ENCODE measurements around the gene CFAP77.

The CFAP77 gene

GRCh38 chr9:132497731-132498130 lies 87.7 kb downstream of the CFAP77 start:
- no peak for DNase-seq

- DNase-seq = no peak
Observed at GRCh38 chr9:132498531-132499210, 88.7 kb downstream of the CFAP77 start.

- DNase-seq = no peak
Observed at GRCh38 chr9:132499251-132499650, 89.2 kb downstream of the CFAP77 start.

GRCh38 chr9:132500193-132500592 lies 90.2 kb downstream of the CFAP77 start:
- no peak for DNase-seq

GRCh38 chr9:132502480-132502879 lies 92.5 kb downstream of the CFAP77 start:
- DNase-seq = no peak

- DNase-seq = no peak
Observed at GRCh38 chr9:132503116-132503515, 93.1 kb downstream of the CFAP77 start.

- no peak for DNase-seq
Observed at GRCh38 chr9:132504488-132504887, 94.5 kb downstream of the CFAP77 start.

- no peak for DNase-seq
Observed at GRCh38 chr9:132505991-132506655, 96.1 kb downstream of the CFAP77 start.

GRCh38 chr9:132506977-132507669 lies 97.1 kb downstream of the CFAP77 start:
- no peak for DNase-seq

- DNase-seq = peak; percentile 58
Observed at GRCh38 chr9:132507670-132508469, 97.9 kb downstream of the CFAP77 start.

GRCh38 chr9:132509928-132510874 lies 100.2 kb downstream of the CFAP77 start:
- no peak for DNase-seq

GRCh38 chr9:132511191-132511999 lies 101.4 kb downstream of the CFAP77 start:
- DNase-seq = no peak

GRCh38 chr9:132513416-132513815 lies 103.4 kb downstream of the CFAP77 start:
- DNase-seq = no peak

- DNase-seq = no peak
Observed at GRCh38 chr9:132514011-132514744, 104.2 kb downstream of the CFAP77 start.

GRCh38 chr9:132514821-132515220 lies 104.8 kb downstream of the CFAP77 start:
- DNase-seq = no peak

GRCh38 chr9:132516301-132516700 lies 106.3 kb downstream of the CFAP77 start:
- no peak for DNase-seq

- no peak for DNase-seq
Observed at GRCh38 chr9:132516911-132517310, 106.9 kb downstream of the CFAP77 start.

- no peak for DNase-seq
Observed at GRCh38 chr9:132517815-132518550, 108.0 kb downstream of the CFAP77 start.

GRCh38 chr9:132518626-132519025 lies 108.6 kb downstream of the CFAP77 start:
- no peak for DNase-seq

- no peak for DNase-seq
Observed at GRCh38 chr9:132519033-132519432, 109.0 kb downstream of the CFAP77 start.

All from kidney glomerular epithelial cell (primary cell).